Keratinocyte (primary cell): ENCODE measurements around the gene TRAPPC6A.

Source experiments
- CTCF ChIP-seq, 3 experiments: IDR thresholded peaks in 1 of 3; conservative IDR thresholded peaks in 1 of 3; optimal IDR thresholded peaks in 1 of 3; 2 replicates in 2 of 3; 3 replicates in 1 of 3; pipeline versions ENCODE3 to v1.5.1; 2011; ENCODE audit warnings: low read length in 3 of 3, mild to moderate bottlenecking in 3 of 3, moderate library complexity in 2 of 3, control low read depth in 1 of 3, inconsistent platforms in 1 of 3; ENCODE audit not compliant: insufficient read depth in 2 of 3; ENCODE audit errors: extremely low read depth in 1 of 3
- EZH2 ChIP-seq: IDR thresholded peaks from one replicate; pipeline ENCODE4 v1.6.1; 2012; ENCODE audit warnings: inconsistent platforms, mild to moderate bottlenecking, low read length, moderate library complexity

- TF ChIP-seq CTCF (optimal IDR thresholded peaks at IDR 0.05 in 1 of 3, IDR thresholded peaks at IDR 0.05 in 1 of 3, conservative IDR thresholded peaks at IDR 0.05 in 1 of 3; ENCODE audit: extremely low read depth in 1 of 3, insufficient read depth in 2 of 3, low read length in 3 of 3) (no peak), EZH2 (no peak)
Observed at GRCh38 chr19:45163156-45163555, 14.9 kb downstream of the TRAPPC6A start.
